Transverse colon (tissue), 4 donors: ENCODE results near the gene SHC1.

Experiments
- POLR2AphosphoS5 ChIP-seq, 3 donors: sonication (generic); formaldehyde crosslinking; IDR thresholded peaks; one replicate each; pipeline ENCODE4 v1.6.1; 2016; ENCODE audit warnings: antibody characterized with exemption in 3 of 3
- TF ChIP-seq, protein P1 (sequence below), 5 experiments: fragments of 200-600 bp in 3 of 5; fragments of 450-650 bp in 2 of 5; sonication (generic) in 3 of 5; IDR thresholded peaks; 1 replicate in 2 of 5; 2 replicates in 3 of 5; pipeline ENCODE4 v1.5.1; 2016 to 2017; ENCODE audit warnings: antibody characterized with exemption in 5 of 5, inconsistent platforms in 3 of 5, mild to moderate bottlenecking in 2 of 5, moderate library complexity in 1 of 5

DNA sequence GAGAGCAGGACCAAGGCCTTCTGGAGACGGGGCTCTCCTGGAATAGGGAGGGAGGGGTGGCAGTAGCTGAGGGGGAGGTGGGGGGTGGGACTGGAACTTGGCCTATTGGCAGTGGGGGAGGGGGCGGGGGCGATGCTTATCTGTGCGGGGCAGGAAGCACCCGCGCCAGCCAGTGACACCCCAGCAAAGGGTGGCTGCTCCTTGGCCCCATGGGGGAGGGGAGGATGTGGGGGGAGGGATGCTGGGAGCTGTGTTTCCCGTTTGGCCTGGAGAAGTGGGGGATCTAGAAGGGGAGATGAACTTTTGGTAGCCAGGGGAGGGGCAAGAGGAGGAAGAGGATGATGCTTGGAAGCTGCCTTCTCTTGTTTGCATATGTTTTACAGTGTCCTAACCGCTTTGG, 43.1 kb upstream of the SHC1 start:
- TF ChIP-seq POLR2AphosphoS5 (IDR thresholded peaks at IDR 0.05): no peak
- TF ChIP-seq, protein P1, sequence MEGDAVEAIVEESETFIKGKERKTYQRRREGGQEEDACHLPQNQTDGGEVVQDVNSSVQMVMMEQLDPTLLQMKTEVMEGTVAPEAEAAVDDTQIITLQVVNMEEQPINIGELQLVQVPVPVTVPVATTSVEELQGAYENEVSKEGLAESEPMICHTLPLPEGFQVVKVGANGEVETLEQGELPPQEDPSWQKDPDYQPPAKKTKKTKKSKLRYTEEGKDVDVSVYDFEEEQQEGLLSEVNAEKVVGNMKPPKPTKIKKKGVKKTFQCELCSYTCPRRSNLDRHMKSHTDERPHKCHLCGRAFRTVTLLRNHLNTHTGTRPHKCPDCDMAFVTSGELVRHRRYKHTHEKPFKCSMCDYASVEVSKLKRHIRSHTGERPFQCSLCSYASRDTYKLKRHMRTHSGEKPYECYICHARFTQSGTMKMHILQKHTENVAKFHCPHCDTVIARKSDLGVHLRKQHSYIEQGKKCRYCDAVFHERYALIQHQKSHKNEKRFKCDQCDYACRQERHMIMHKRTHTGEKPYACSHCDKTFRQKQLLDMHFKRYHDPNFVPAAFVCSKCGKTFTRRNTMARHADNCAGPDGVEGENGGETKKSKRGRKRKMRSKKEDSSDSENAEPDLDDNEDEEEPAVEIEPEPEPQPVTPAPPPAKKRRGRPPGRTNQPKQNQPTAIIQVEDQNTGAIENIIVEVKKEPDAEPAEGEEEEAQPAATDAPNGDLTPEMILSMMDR (IDR thresholded peaks at IDR 0.05): no peak
